Esophagus squamous epithelium (tissue), 5 donors: ENCODE data around the gene SNX12. TPM values are rescaled to one million over a fixed set of nuclear protein-coding genes. Genes with fewer than 3 reads are reported as not detected.

ENCODE experiments used
- DNase-seq: peaks from one replicate; lab custom pipeline; 2025; lab: John Stamatoyannopoulos, UW
- H3K27ac ChIP-seq, 4 donors: fragments of 200-600 bp; sonication (generic); one replicate each; pipeline ENCODE4 v1.5.1; 2016 to 2019; ENCODE audit warnings: mild to moderate bottlenecking in 1 of 4
- H3K27me3 ChIP-seq, 4 donors: fragments of 200-600 bp; sonication (generic); 1 replicate in 3 of 4; 2 replicates in 1 of 4; pipeline versions ENCODE4 v1.5.1 to v1.6.0; 2017 to 2021; ENCODE audit warnings: antibody characterized with exemption in 1 of 4
- H3K36me3 ChIP-seq, 3 donors: fragments of 200-600 bp; sonication (generic); one replicate each; pipeline ENCODE4 v1.5.1; 2016 to 2019
- H3K4me1 ChIP-seq, 3 donors: fragments of 200-600 bp; sonication (generic); one replicate each; pipeline ENCODE4 v1.5.1; 2017 to 2019
- H3K4me3 ChIP-seq, 4 donors: fragments of 200-600 bp; sonication (generic); 1 replicate in 3 of 4; 2 replicates in 1 of 4; pipeline ENCODE4 v1.5.1; 2016 to 2019; ENCODE audit warnings: mild to moderate bottlenecking in 2 of 4, moderate library complexity in 1 of 4
- H3K9me3 ChIP-seq, 3 donors: fragments of 200-600 bp; sonication (generic); one replicate each; pipeline ENCODE4 v1.5.1; 2016 to 2019
- POLR2A ChIP-seq, 4 donors: fragments of 450-650 bp; IDR thresholded peaks; one replicate each; pipeline ENCODE4 v1.6.1; 2017; ENCODE audit warnings: antibody characterized with exemption in 4 of 4, mild to moderate bottlenecking in 4 of 4, moderate library complexity in 3 of 4
- WGBS, 2 donors: methylation state at CpG; one replicate each; pipeline ENCODE4 v1.1.5; 2018; 5-methylcytosine and 5-hydroxymethylcytosine counted together
- intact Hi-C: fragments of 100-400 bp; cut with DNase I; formaldehyde crosslinking; loops from one replicate; pipeline ENCODE4 v1.15.0; 2022
- total RNA-seq, 4 donors: library from RNA; depleted of rRNA; stranded (reverse); fragments of >200 nt; gene quantifications; one replicate each; pipeline ENCODE4 v1.1.0, GENCODE V29; 2016
- TF ChIP-seq, protein P1 (sequence below), 6 experiments: fragments of 450-650 bp in 4 of 6; fragments of 200-600 bp in 2 of 6; sonication (generic) in 2 of 6; IDR thresholded peaks; one replicate each; pipeline ENCODE4 v1.5.1; 2016 to 2019; ENCODE audit warnings: antibody characterized with exemption in 6 of 6, mild to moderate bottlenecking in 4 of 6, moderate library complexity in 4 of 6
- donor health status: DM: yes; HTN: yes; CAD: no.

SNX12 gene
- total RNA-seq, 4 donors from 2014 or later: 39.6 to 54.1 (median 43.7) TPM

DNA sequence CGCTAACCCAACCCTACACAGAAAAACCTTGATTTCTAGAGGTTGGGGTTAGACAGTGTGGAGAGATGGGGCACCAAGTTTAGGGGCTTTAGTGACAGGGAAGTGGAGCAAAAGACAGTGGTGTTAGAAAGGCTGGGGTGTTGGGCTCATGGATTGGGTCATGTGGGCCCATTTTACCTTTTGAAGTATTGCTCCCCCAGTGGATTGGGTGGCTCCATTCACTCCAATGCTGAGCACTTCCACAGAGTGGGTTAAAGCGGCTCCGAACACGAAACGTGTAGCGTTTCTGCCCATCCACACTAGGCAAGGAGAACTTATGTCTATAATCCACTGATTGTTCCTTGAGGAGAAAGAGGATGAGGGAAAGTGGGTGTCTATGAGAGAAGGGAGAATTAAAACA is 40.9 kb upstream of the SNX12 start:
- DNase-seq: no peak
- intact Hi-C loops: no loop called here
- Histone ChIP-seq H3K27me3 (no peaks in the 10 kb centered on the region), H3K9me3 (no peaks in the 10 kb centered on the region), H3K27ac (no peak overlapping the region), H3K36me3 (no peaks in the 10 kb centered on the region), H3K4me1 (peaks cover 0 to 6% (median 0%) of the 10 kb centered on the region in 3 donors), H3K4me3 (no peak overlapping the region)
- TF ChIP-seq, protein P1, sequence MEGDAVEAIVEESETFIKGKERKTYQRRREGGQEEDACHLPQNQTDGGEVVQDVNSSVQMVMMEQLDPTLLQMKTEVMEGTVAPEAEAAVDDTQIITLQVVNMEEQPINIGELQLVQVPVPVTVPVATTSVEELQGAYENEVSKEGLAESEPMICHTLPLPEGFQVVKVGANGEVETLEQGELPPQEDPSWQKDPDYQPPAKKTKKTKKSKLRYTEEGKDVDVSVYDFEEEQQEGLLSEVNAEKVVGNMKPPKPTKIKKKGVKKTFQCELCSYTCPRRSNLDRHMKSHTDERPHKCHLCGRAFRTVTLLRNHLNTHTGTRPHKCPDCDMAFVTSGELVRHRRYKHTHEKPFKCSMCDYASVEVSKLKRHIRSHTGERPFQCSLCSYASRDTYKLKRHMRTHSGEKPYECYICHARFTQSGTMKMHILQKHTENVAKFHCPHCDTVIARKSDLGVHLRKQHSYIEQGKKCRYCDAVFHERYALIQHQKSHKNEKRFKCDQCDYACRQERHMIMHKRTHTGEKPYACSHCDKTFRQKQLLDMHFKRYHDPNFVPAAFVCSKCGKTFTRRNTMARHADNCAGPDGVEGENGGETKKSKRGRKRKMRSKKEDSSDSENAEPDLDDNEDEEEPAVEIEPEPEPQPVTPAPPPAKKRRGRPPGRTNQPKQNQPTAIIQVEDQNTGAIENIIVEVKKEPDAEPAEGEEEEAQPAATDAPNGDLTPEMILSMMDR (IDR thresholded peaks at IDR 0.05): no peak
- no peak for TF ChIP-seq POLR2A (IDR thresholded peaks at IDR 0.05)
- 82% methylated on average over 5 of the region's 6 CpGs; no CpG with 5 or more reads in 1 of the 2 donors for WGBS, 2 donors

DNA sequence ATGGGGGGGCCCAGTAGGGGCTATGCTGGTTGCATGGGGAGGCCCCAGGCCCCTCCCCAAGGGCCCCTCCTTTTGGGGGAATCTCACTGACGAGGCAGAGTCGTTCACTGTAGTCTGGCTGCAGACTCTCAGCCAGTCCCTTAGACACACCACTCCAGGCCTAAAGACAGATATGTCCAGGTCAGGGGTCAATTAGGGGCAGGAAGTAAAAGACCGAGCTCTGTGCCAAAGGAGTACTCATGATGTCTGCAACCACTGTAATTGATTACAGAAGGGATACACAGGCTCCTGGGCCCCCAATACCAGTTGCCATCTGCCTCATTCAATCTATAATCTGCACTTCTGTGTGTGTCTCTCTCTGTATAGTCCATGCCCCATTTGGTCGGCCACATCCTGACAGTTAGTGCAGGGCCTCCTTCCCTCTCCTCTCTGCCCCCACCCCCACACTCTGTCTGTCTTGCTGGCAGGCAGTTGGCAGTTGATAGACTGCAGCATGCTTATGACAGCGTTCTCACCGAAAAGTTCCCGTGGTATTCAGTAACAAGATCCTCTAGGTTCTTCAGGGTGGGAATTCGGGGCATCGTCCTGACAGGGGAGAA is 39.7 kb upstream of the SNX12 start:
- no peak for DNase-seq
- H3K4me3 ChIP-seq: no peak overlapping the region
- H3K27me3 ChIP-seq: no peaks in the 10 kb centered on the region
- 60 to 72% methylated on average over 8 to 9 of the region's 9 CpGs for WGBS, 2 donors
- H3K4me1 ChIP-seq: peaks cover 0 to 18% (median 6%) of the 10 kb centered on the region in 3 donors
- intact Hi-C loops: no loop called here
- H3K27ac ChIP-seq: no peak overlapping the region
- no peaks in the 10 kb centered on the region for H3K36me3 ChIP-seq
- no peaks in the 10 kb centered on the region for H3K9me3 ChIP-seq
- no peak for TF ChIP-seq POLR2A (IDR thresholded peaks at IDR 0.05)
- TF ChIP-seq, protein P1 (IDR thresholded peaks at IDR 0.05): no peak

DNA sequence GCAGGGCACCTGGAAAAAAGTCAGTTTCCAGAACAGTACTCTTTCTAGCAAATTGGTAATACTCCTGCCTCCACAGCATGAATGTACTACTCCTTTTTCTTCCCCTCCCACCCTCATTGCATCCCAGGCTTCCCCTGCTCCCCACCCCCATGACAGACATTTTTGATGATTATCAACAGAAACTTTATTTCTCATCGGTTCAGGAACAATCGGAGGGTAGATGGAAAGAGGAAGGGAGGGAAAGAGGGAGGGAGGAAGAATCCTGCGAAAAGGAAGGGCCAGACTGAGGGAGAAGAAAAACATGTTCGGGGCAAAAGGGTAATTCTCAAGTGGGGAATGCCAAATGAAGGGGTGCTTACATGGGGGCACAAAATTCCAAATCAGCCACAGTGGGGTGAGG is 39.1 kb upstream of the SNX12 start:
- peaks cover 0 to 20% (median 8%) of the 10 kb centered on the region in 3 donors for H3K4me1 ChIP-seq
- H3K27ac ChIP-seq: no peak overlapping the region
- no peaks in the 10 kb centered on the region for H3K36me3 ChIP-seq
- no peak overlapping the region for H3K4me3 ChIP-seq
- no peaks in the 10 kb centered on the region for H3K27me3 ChIP-seq
- 65 to 77% methylated on average over 3 of the region's 4 CpGs for WGBS, 2 donors
- H3K9me3 ChIP-seq: no peaks in the 10 kb centered on the region
- no peak for DNase-seq
- no peak for TF ChIP-seq POLR2A (IDR thresholded peaks at IDR 0.05)
- TF ChIP-seq, protein P1 (IDR thresholded peaks at IDR 0.05): no peak
- intact Hi-C loops: no loop called here

DNA sequence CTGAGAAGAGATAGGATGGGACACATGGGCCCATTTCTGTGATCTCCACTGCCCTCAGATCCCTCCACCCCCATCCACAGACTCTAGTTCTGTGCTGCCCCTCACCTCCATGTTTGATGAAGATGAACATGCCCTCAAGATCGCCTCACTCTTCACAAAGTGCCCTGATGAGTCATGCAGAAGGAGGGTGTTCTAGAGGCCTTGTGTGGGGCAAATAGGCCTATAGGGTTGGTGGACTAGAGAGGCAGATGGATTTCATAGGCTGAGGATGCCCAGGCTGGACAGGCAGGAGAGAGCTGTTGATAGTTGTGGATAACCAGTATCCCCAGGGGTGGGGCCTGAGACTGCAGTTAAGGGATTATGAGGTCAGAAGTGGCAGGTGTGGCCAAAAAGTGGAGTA is 38.3 kb upstream of the SNX12 start, which contains the start of gene CXorf65:
Gene CXorf65 (minus strand): TSS at position 314 of the 400 bp plus-strand sequence. CDS start 184 bp downstream, at position 130.
- TF ChIP-seq POLR2A (IDR thresholded peaks at IDR 0.05): no peak
- TF ChIP-seq, protein P1 (IDR thresholded peaks at IDR 0.05): no peak
- no peak for DNase-seq
- Histone ChIP-seq H3K36me3 (no peaks in the 10 kb centered on the region), H3K4me1 (peaks cover 0 to 20% (median 8%) of the 10 kb centered on the region in 3 donors), H3K27me3 (no peaks in the 10 kb centered on the region), H3K9me3 (no peaks in the 10 kb centered on the region), H3K27ac (no peak within 1 kb of the TSS), H3K4me3 (no peak within 1 kb of the TSS)
- intact Hi-C loops: no loop called here
- WGBS, 2 donors: 79% methylated on average over 1 of the region's 1 CpG; no CpG with 5 or more reads in 1 of the 2 donors

DNA sequence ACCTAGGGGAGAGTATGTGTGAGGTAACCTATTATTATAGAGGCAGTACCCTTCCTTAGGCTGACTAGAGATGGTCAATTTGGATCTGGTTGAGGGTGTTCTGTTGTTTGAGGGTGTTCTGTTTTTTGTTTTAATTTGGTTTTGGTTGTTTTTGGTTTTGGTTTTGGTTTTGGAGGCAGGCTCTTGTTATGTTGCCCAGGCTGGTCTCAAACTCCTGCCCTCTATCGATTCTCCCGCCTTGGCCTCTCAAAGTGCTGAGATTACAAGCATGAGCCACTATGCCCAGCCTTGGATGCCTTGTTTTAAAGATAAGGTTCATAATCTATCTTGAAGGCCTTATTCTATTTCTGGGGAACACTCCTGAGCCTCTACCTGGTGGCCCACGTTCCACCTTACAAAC is 37.5 kb upstream of the SNX12 start:
- Histone ChIP-seq H3K9me3 (no peaks in the 10 kb centered on the region), H3K4me3 (no peak overlapping the region), H3K27ac (no peak overlapping the region), H3K36me3 (no peaks in the 10 kb centered on the region), H3K4me1 (peaks cover 0 to 20% (median 8%) of the 10 kb centered on the region in 3 donors), H3K27me3 (no peaks in the 10 kb centered on the region)
- intact Hi-C loops: no loop called here
- DNase-seq: no peak
- 75 to 91% methylated on average over 2 to 3 of the region's 3 CpGs for WGBS, 2 donors
- TF ChIP-seq, protein P1 (IDR thresholded peaks at IDR 0.05): no peak
- no peak for TF ChIP-seq POLR2A (IDR thresholded peaks at IDR 0.05)
